H9 (cell line): ENCODE measurements around the gene B3GNT7. TPM values are rescaled to one million over a fixed set of nuclear protein-coding genes. Genes with fewer than 3 reads are reported as not detected.

Experiments
- DNase-seq: peaks from one replicate; pipeline ENCODE4 v3.0.0-alpha.2; 2017
- H2AFZ ChIP-seq: one replicate; pipeline ENCODE4 v1.6.1; 2013; ENCODE audit warnings: mild to moderate bottlenecking, low read length, control low read depth, moderate library complexity
- H2AK5ac ChIP-seq: 2 replicates; pipeline ENCODE4 v1.6.1; 2013; ENCODE audit warnings: low read length, control low read depth, mixed read lengths; ENCODE audit not compliant: insufficient read length
- H2BK120ac ChIP-seq: one replicate; pipeline ENCODE4 v1.6.1; 2013; ENCODE audit warnings: low read depth, mild to moderate bottlenecking, low read length, control low read depth, inconsistent platforms; ENCODE audit not compliant: poor library complexity, severe bottlenecking
- H2BK12ac ChIP-seq: 2 replicates; pipeline ENCODE4 v1.6.1; 2013; ENCODE audit warnings: low read length, control low read depth, mixed read lengths, low read depth; ENCODE audit not compliant: insufficient read length
- H2BK15ac ChIP-seq: 2 replicates; pipeline ENCODE4 v1.6.1; 2013; ENCODE audit warnings: low read depth, low read length, control low read depth
- H2BK20ac ChIP-seq: one replicate; pipeline ENCODE4 v1.6.1; 2013; ENCODE audit warnings: low read depth, mild to moderate bottlenecking, low read length, control low read depth, inconsistent platforms; ENCODE audit not compliant: poor library complexity, severe bottlenecking
- H2BK5ac ChIP-seq: 2 replicates; pipeline ENCODE4 v1.6.1; 2013; ENCODE audit warnings: low read length, control low read depth, mixed read lengths; ENCODE audit not compliant: insufficient read length
- H3K14ac ChIP-seq: 2 replicates; pipeline ENCODE4 v1.6.1; 2013; ENCODE audit warnings: low read length, control low read depth; ENCODE audit not compliant: insufficient read depth
- H3K18ac ChIP-seq: 2 replicates; pipeline ENCODE4 v1.6.1; 2013; ENCODE audit warnings: low read depth, mild to moderate bottlenecking, mixed read lengths, low read length, control low read depth; ENCODE audit not compliant: insufficient read length
- H3K23ac ChIP-seq: 2 replicates; pipeline ENCODE4 v1.6.1; 2013; ENCODE audit warnings: low read length, control low read depth, mixed read lengths, low read depth; ENCODE audit not compliant: insufficient read length
- H3K23me2 ChIP-seq: 2 replicates; pipeline ENCODE4 v1.6.1; 2013; ENCODE audit warnings: low read depth, mild to moderate bottlenecking, mixed read lengths, low read length, control low read depth; ENCODE audit not compliant: insufficient read length, poor library complexity, severe bottlenecking
- H3K27ac ChIP-seq: 2 replicates; pipeline ENCODE4 v1.5.1; 2013; ENCODE audit warnings: low read length, control low read depth, mixed read lengths, low read depth; ENCODE audit not compliant: insufficient read length
- H3K27me3 ChIP-seq: 2 replicates; pipeline ENCODE4 v1.6.1; 2013; ENCODE audit warnings: low read length, control low read depth, inconsistent platforms; ENCODE audit not compliant: insufficient read depth
- H3K4ac ChIP-seq: 2 replicates; pipeline ENCODE4 v1.6.1; 2013; ENCODE audit warnings: low read depth, mild to moderate bottlenecking, control low read depth, inconsistent platforms, low read length, moderate library complexity
- H3K4me1 ChIP-seq: 2 replicates; pipeline ENCODE4 v1.6.1; 2013; ENCODE audit warnings: low read length, control low read depth, inconsistent platforms; ENCODE audit not compliant: insufficient read depth
- H3K4me2 ChIP-seq: 2 replicates; pipeline ENCODE4 v1.6.1; 2013; ENCODE audit warnings: low read length, control low read depth, mixed read lengths; ENCODE audit not compliant: insufficient read length, insufficient read depth
- H3K56ac ChIP-seq: 2 replicates; pipeline ENCODE4 v1.6.1; 2013; ENCODE audit warnings: low read depth, mild to moderate bottlenecking, mixed read lengths, low read length, control low read depth; ENCODE audit not compliant: insufficient read length
- H3K79me1 ChIP-seq: 2 replicates; pipeline ENCODE4 v1.6.1; 2013; ENCODE audit warnings: low read depth, mild to moderate bottlenecking, moderate library complexity, low read length, control low read depth, inconsistent platforms; ENCODE audit not compliant: insufficient read depth, poor library complexity, severe bottlenecking
- H3K79me2 ChIP-seq: 2 replicates; pipeline ENCODE4 v1.6.1; 2013; ENCODE audit warnings: low read length, control low read depth, inconsistent platforms; ENCODE audit not compliant: insufficient read depth
- H3K9ac ChIP-seq: 2 replicates; pipeline ENCODE4 v1.6.1; 2013; ENCODE audit warnings: low read length, control low read depth, mixed read lengths; ENCODE audit not compliant: insufficient read length; ENCODE audit errors: extremely low read depth
- H3K9me3 ChIP-seq: one replicate; pipeline ENCODE4 v1.6.1; 2013; ENCODE audit warnings: low read depth, low read length, inconsistent platforms; ENCODE audit not compliant: control insufficient read depth
- H3T11ph ChIP-seq: one replicate; pipeline ENCODE4 v1.6.1; 2013; ENCODE audit warnings: mild to moderate bottlenecking, low read length, control low read depth, inconsistent platforms
- H4K20me1 ChIP-seq: one replicate; pipeline ENCODE4 v1.6.1; 2013; ENCODE audit not compliant: control insufficient read depth, insufficient read length, insufficient read depth
- H4K5ac ChIP-seq: 2 replicates; pipeline ENCODE4 v1.6.1; 2013; ENCODE audit warnings: low read depth, mild to moderate bottlenecking, mixed read lengths, low read length, control low read depth; ENCODE audit not compliant: insufficient read length
- H4K8ac ChIP-seq: replicated peaks from 2 replicates; pipeline ENCODE4 v1.6.1; 2013; ENCODE audit warnings: low read length, control low read depth, mixed read lengths, low read depth; ENCODE audit not compliant: insufficient read length
- H4K91ac ChIP-seq: 2 replicates; pipeline ENCODE4 v1.6.1; 2013; ENCODE audit warnings: low read depth, mild to moderate bottlenecking, moderate library complexity, mixed read lengths, low read length, control low read depth; ENCODE audit not compliant: insufficient read length
- H3K27ac Mint-ChIP-seq, 3 experiments: 2 replicates in 2 of 3; 3 replicates in 1 of 3; pipeline ENCODE4 v1.8.0; 2020 to 2021; ENCODE audit warnings: mixed read lengths in 3 of 3, mild to moderate bottlenecking in 1 of 3, moderate library complexity in 1 of 3
- H3K27me3 Mint-ChIP-seq: 2 replicates; pipeline ENCODE4 v1.8.0; 2021; ENCODE audit warnings: low read depth, mild to moderate bottlenecking, moderate library complexity, mixed read lengths
- H3K36me3 Mint-ChIP-seq, 3 experiments: 2 replicates in 2 of 3; 3 replicates in 1 of 3; pipeline ENCODE4 v1.8.0; 2020 to 2021; ENCODE audit warnings: low read depth in 3 of 3, mixed read lengths in 3 of 3; ENCODE audit not compliant: insufficient read depth in 1 of 3
- H3K4me1 Mint-ChIP-seq, 2 experiments: 2 replicates each; pipeline ENCODE4 v1.8.0; 2020; ENCODE audit warnings: mixed read lengths in 2 of 2
- H3K4me3 Mint-ChIP-seq, 2 experiments: 2 replicates in 1 of 2; 3 replicates in 1 of 2; pipeline ENCODE4 v1.8.0; 2020 to 2021; ENCODE audit warnings: mild to moderate bottlenecking in 2 of 2, mixed read lengths in 2 of 2, moderate library complexity in 1 of 2
- H3K9me3 Mint-ChIP-seq, 2 experiments: 2 replicates in 1 of 2; 3 replicates in 1 of 2; pipeline ENCODE4 v1.8.0; 2020; ENCODE audit warnings: mild to moderate bottlenecking in 2 of 2, mixed read lengths in 2 of 2, moderate library complexity in 1 of 2
- WGBS: extraction: QIAGEN DNeasy Blood & Tissue Kit; methylation state at CpG from one replicate; pipeline ENCODE4 v1.1.7; 2013; ENCODE audit warnings: missing lambda C conversion rate, low lambda C conversion rate, mixed read lengths; ENCODE audit not compliant: insufficient read length; ENCODE audit errors: extremely low coverage; 5-methylcytosine and 5-hydroxymethylcytosine counted together
- total RNA-seq: library from RNA; stranded (reverse); gene quantifications from 2 replicates; pipeline ENCODE4 v1.2.1, GENCODE V29; 2021
- TF ChIP-seq, protein P1 (sequence below): fragments of 200-600 bp; sonication (generic); conservative IDR thresholded peaks from 3 replicates; pipeline ENCODE4 v1.8.0; 2021; ENCODE audit warnings: antibody characterized with exemption, mild to moderate bottlenecking

B3GNT7 gene
- total RNA-seq, 1 experiment from 2014 or later: 42.2 TPM

DNA sequence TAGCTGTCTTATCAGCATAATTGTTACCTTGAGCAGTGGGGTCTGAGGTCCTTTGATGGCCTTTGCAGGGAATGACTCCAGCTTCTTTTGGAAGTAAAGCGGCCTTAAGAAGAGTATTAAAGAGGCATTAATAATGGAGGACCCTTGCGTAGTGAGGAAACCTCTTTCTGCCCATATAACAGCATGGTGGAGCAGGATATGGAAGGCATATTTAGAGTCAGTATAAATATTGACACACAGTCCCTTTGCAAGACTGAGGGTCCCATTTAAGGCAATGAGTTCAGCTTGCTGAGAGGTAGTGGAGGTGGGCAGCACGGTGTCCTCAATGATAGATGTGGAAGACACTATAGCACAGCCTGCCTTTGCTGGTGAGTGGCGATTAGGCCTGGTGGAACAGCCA, 36.1 kb downstream of the B3GNT7 start:
- DNase-seq: no peak
- no CpG with 5 or more reads among the region's 4 CpGs for WGBS
- Mint-ChIP-seq H3K4me1 (peaks cover 5 to 8% of the 10 kb centered on the region in 2 experiments), H3K9me3 (peaks cover 19 to 25% of the 10 kb centered on the region in 2 experiments), H3K27me3 (peaks cover 10% of the 10 kb centered on the region), H3K27ac (no peak overlapping the region), H3K4me3 (no peak overlapping the region), H3K36me3 (peaks cover 15 to 21% (median 18%) of the 10 kb centered on the region in 3 experiments)
- H4K8ac ChIP-seq: no peak overlapping the region
- H4K5ac ChIP-seq: no peak overlapping the region
- no peaks in the 10 kb centered on the region for H4K20me1 ChIP-seq
- H3K4me2 ChIP-seq: no peak overlapping the region
- no peak overlapping the region for H2BK120ac ChIP-seq
- no peak overlapping the region for H3K14ac ChIP-seq
- H4K91ac ChIP-seq: no peak overlapping the region
- H2BK12ac ChIP-seq: no peak overlapping the region
- no peaks in the 10 kb centered on the region for H3K79me2 ChIP-seq
- H3K23me2 ChIP-seq: no peaks in the 10 kb centered on the region
- H3T11ph ChIP-seq: no peak overlapping the region
- H2BK5ac ChIP-seq: no peak overlapping the region
- no peak overlapping the region for H2BK15ac ChIP-seq
- H3K27ac ChIP-seq: no peak overlapping the region
- H3K9me3 ChIP-seq: no peaks in the 10 kb centered on the region
- H3K79me1 ChIP-seq: no peaks in the 10 kb centered on the region
- H3K23ac ChIP-seq: no peak overlapping the region
- H3K56ac ChIP-seq: no peak overlapping the region
- no peaks in the 10 kb centered on the region for H3K27me3 ChIP-seq
- no peak overlapping the region for H3K18ac ChIP-seq
- no peaks in the 10 kb centered on the region for H3K4me1 ChIP-seq
- no peak overlapping the region for H2BK20ac ChIP-seq
- H2AK5ac ChIP-seq: no peak overlapping the region
- no peak overlapping the region for H2AFZ ChIP-seq
- no peak overlapping the region for H3K9ac ChIP-seq
- H3K4ac ChIP-seq: no peak overlapping the region
- TF ChIP-seq, protein P1, sequence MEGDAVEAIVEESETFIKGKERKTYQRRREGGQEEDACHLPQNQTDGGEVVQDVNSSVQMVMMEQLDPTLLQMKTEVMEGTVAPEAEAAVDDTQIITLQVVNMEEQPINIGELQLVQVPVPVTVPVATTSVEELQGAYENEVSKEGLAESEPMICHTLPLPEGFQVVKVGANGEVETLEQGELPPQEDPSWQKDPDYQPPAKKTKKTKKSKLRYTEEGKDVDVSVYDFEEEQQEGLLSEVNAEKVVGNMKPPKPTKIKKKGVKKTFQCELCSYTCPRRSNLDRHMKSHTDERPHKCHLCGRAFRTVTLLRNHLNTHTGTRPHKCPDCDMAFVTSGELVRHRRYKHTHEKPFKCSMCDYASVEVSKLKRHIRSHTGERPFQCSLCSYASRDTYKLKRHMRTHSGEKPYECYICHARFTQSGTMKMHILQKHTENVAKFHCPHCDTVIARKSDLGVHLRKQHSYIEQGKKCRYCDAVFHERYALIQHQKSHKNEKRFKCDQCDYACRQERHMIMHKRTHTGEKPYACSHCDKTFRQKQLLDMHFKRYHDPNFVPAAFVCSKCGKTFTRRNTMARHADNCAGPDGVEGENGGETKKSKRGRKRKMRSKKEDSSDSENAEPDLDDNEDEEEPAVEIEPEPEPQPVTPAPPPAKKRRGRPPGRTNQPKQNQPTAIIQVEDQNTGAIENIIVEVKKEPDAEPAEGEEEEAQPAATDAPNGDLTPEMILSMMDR: no peak
